ENCODE data around the gene CHL1. TPM values are rescaled to one million over a fixed set of nuclear protein-coding genes. Genes with fewer than 3 reads are reported as not detected.

The CHL1 gene
- total and polyA plus RNA-seq, 2 of the 8 experiments (the other 6 are each of a cell fraction or from before 2014, with no cell fraction given): 0.05 to 0.99 TPM

DNA sequence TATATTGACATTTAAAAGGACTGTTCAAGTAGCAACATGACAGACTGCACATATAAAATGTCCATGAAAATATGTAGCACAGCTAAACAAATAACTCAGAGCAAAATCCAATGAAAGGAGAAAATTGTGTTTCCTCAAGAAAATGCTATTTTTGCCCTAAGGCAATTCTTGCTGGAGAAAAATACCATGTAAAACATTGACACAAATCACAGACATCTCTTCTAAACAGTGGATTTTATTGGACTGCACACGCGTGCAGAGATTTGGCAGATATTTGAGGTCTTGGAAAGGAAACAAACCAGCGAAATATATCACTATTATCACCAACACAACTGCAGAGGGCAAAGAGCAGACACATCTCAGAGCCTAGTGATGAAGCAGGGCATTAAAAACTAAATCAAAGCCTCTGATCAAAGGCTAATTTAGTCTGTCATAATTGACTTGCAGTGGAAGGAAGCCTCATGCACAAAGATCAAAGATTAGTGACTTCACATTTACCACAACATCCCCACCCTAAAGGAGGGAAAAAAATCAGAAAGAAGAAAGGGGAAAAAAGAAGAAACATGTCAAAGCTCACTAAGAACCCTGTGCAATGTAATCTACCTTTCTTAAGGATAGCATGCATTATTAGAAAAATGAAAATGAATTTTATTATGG, 52.4 kb downstream of the CHL1 start:
- Histone ChIP-seq H2BK20ac (ENCODE audit: low read length) (no peak overlapping the region), H3K36me3 (ENCODE audit: control insufficient read depth in 2 of 4, insufficient read depth in 4 of 4, low read length in 3 of 4) (no peaks in the 10 kb centered on the region), H3K9me3 (ENCODE audit: insufficient read depth in 2 of 2, low read depth in 1 of 2, low read length in 1 of 2) (no peaks in the 10 kb centered on the region), H4K5ac (ENCODE audit: insufficient read length, low read depth, low read length) (no peak overlapping the region), H4K91ac (replicated peaks; ENCODE audit: insufficient read length, low read length) (no peak overlapping the region), H3K27ac (ENCODE audit: low read depth, low read length) (no peak overlapping the region), H3K9ac (replicated peaks in 1 of 4; ENCODE audit: extremely low read depth in 1 of 4, low read depth in 3 of 4, low read length in 3 of 4) (no peak overlapping the region), H3K23me2 (ENCODE audit: low read depth, low read length) (no peaks in the 10 kb centered on the region), H2BK12ac (ENCODE audit: low read depth, low read length) (no peak overlapping the region), H2BK15ac (ENCODE audit: low read length) (no peak overlapping the region), H2BK120ac (replicated peaks; ENCODE audit: low read depth, low read length) (no peak overlapping the region), H3K56ac (replicated peaks; ENCODE audit: insufficient read length, low read depth, low read length) (no peak overlapping the region), H3K4me1 (replicated peaks in 1 of 4; ENCODE audit: control insufficient read depth in 3 of 4, insufficient read depth in 4 of 4, low read length in 3 of 4) (no peaks in the 10 kb centered on the region), H2AFZ (ENCODE audit: low read length) (no peak overlapping the region), H3K14ac (ENCODE audit: insufficient read length) (no peak overlapping the region), H3K4me3 (ENCODE audit: extremely low read depth in 1 of 4, insufficient read depth in 2 of 4, low read depth in 3 of 4, low read length in 4 of 4) (no peak overlapping the region), H3K79me2 (ENCODE audit: control insufficient read depth in 1 of 2, insufficient read depth in 2 of 2, low read length in 2 of 2) (no peaks in the 10 kb centered on the region), H3K4ac (replicated peaks; ENCODE audit: insufficient read length, low read depth, low read length) (no peak overlapping the region), H2AK5ac (ENCODE audit: low read depth, low read length) (no peak overlapping the region), H3K27me3 (replicated peaks in 1 of 4; ENCODE audit: control insufficient read depth in 3 of 4, extremely low read depth in 1 of 4, insufficient read depth in 3 of 4, low read length in 3 of 4) (no peaks in the 10 kb centered on the region), H4K20me1 (replicated peaks in 1 of 2; ENCODE audit: control insufficient read depth in 1 of 2, insufficient read depth in 2 of 2, low read length in 2 of 2) (no peaks in the 10 kb centered on the region), H3K18ac (ENCODE audit: extremely low read depth, low read length) (no peak overlapping the region), H4K8ac (ENCODE audit: extremely low read depth, insufficient read depth, low read length) (no peak overlapping the region), H3K4me2 (ENCODE audit: insufficient read depth in 1 of 2, low read depth in 2 of 2, low read length in 2 of 2) (no peak overlapping the region), H3K79me1 (ENCODE audit: low read depth, low read length) (no peaks in the 10 kb centered on the region), H2BK5ac (ENCODE audit: low read depth, low read length) (no peak overlapping the region), H3K23ac (ENCODE audit: insufficient read length) (no peak overlapping the region)
- WGBS, 2 experiments (ENCODE audit: extremely low coverage in 1 of 2, insufficient coverage in 1 of 2, insufficient read length in 1 of 2, insufficient replicate concordance in 2 of 2, low coverage in 1 of 2, low lambda C conversion rate in 2 of 2, missing lambda C conversion rate in 1 of 2): 85% methylated on average over 3 of the region's 3 CpGs; no CpG with 5 or more reads in 1 of the 2 experiments
- ChIA-PET CTCF (ENCODE audit: partially characterized antibody) (no interaction called here), POLR2A (ENCODE audit: partially characterized antibody) (no interaction called here)
- FAIRE-seq (no peak), DNase-seq (ENCODE audit: low read depth in 1 of 2, low spot score in 2 of 2) (no peak)
- TF ChIP-seq TAF1 (IDR thresholded peaks at IDR 0.05; ENCODE audit: low read depth, low read length) (no peak), CHD2 (IDR thresholded peaks at IDR 0.05; ENCODE audit: low read length) (no peak), HDAC2 (IDR thresholded peaks at IDR 0.05; ENCODE audit: borderline replicate concordance in 1 of 2, low read depth in 2 of 2, low read length in 2 of 2) (no peak), KDM4A (IDR thresholded peaks at IDR 0.05; ENCODE audit: low read depth, low read length, severe bottlenecking) (no peak), POLR2AphosphoS5 (IDR thresholded peaks at IDR 0.05; ENCODE audit: low read depth, low read length) (no peak), CREB1 (IDR thresholded peaks at IDR 0.05) (no peak), JUND (IDR thresholded peaks at IDR 0.05; ENCODE audit: low read length) (no peak), KDM5A (IDR thresholded peaks at IDR 0.05; ENCODE audit: low read length) (no peak), NANOG (IDR thresholded peaks at IDR 0.05; ENCODE audit: insufficient read depth, low read depth, low read length, poor library complexity, severe bottlenecking) (no peak)
- TF ChIP-seq, protein P1, sequence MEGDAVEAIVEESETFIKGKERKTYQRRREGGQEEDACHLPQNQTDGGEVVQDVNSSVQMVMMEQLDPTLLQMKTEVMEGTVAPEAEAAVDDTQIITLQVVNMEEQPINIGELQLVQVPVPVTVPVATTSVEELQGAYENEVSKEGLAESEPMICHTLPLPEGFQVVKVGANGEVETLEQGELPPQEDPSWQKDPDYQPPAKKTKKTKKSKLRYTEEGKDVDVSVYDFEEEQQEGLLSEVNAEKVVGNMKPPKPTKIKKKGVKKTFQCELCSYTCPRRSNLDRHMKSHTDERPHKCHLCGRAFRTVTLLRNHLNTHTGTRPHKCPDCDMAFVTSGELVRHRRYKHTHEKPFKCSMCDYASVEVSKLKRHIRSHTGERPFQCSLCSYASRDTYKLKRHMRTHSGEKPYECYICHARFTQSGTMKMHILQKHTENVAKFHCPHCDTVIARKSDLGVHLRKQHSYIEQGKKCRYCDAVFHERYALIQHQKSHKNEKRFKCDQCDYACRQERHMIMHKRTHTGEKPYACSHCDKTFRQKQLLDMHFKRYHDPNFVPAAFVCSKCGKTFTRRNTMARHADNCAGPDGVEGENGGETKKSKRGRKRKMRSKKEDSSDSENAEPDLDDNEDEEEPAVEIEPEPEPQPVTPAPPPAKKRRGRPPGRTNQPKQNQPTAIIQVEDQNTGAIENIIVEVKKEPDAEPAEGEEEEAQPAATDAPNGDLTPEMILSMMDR (IDR thresholded peaks at IDR 0.05; ENCODE audit: control extremely low read depth in 1 of 3, insufficient read depth in 1 of 3, low read depth in 1 of 3, low read length in 3 of 3): no peak
- TF ChIP-seq, protein P2, sequence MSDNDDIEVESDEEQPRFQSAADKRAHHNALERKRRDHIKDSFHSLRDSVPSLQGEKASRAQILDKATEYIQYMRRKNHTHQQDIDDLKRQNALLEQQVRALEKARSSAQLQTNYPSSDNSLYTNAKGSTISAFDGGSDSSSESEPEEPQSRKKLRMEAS (IDR thresholded peaks at IDR 0.05): no peak
